RPMI8226 (cell line): ENCODE results near the gene DYRK1B.

Experiments used
- DNase-seq: peaks from one replicate; pipeline ENCODE4 v3.0.0-alpha.2; 2015

Gene DYRK1B

GRCh38 chr19:39852882-39853281 is 18.9 kb upstream of the DYRK1B start:
- no peak for DNase-seq

GRCh38 chr19:39850892-39851291 is 16.9 kb upstream of the DYRK1B start:
- no peak for DNase-seq

- DNase-seq = no peak
Observed at GRCh38 chr19:39848392-39848791, 14.4 kb upstream of the DYRK1B start.

- no peak for DNase-seq
Observed at GRCh38 chr19:39847525-39847924, 13.6 kb upstream of the DYRK1B start.

- DNase-seq = no peak
Observed at GRCh38 chr19:39846678-39847486, 12.9 kb upstream of the DYRK1B start.

- DNase-seq = peak; percentile 95
Observed at GRCh38 chr19:39845933-39846677, 12.1 kb upstream of the DYRK1B start, which contains the start of gene FBL. FBL (minus strand) TSS chr19:39846379; CDS start chr19:39846300, 79 bp downstream.

- DNase-seq = peak; percentile 9
Observed at GRCh38 chr19:39845584-39845932, 11.6 kb upstream of the DYRK1B start.

- DNase-seq = no peak
Observed at GRCh38 chr19:39845172-39845571, 11.2 kb upstream of the DYRK1B start.

- DNase-seq = peak; percentile 50
Observed at GRCh38 chr19:39843919-39844793, 10.2 kb upstream of the DYRK1B start.

GRCh38 chr19:39842693-39843435 is 8.9 kb upstream of the DYRK1B start:
- no peak for DNase-seq

GRCh38 chr19:39841041-39841440 is 7.1 kb upstream of the DYRK1B start:
- no peak for DNase-seq

GRCh38 chr19:39840492-39840891 is 6.5 kb upstream of the DYRK1B start:
- no peak for DNase-seq

- DNase-seq = no peak
Observed at GRCh38 chr19:39839678-39840327, 5.8 kb upstream of the DYRK1B start.

GRCh38 chr19:39838569-39838968 is 4.6 kb upstream of the DYRK1B start:
- no peak for DNase-seq

GRCh38 chr19:39837978-39838377 is 4.0 kb upstream of the DYRK1B start:
- DNase-seq = no peak

GRCh38 chr19:39834287-39834841 is 402 bp upstream of the DYRK1B start:
- DNase-seq = no peak

- DNase-seq = no peak
Observed at GRCh38 chr19:39833160-39833463, 850 bp downstream of the DYRK1B start.

- no peak for DNase-seq
Observed at GRCh38 chr19:39832341-39833083, 1.4 kb downstream of the DYRK1B start.

GRCh38 chr19:39831679-39832078 is 2.3 kb downstream of the DYRK1B start:
- no peak for DNase-seq

GRCh38 chr19:39830847-39831246 is 3.1 kb downstream of the DYRK1B start:
- DNase-seq = no peak

- no peak for DNase-seq
Observed at GRCh38 chr19:39830406-39830805, 3.6 kb downstream of the DYRK1B start.
